Peyer's patch (tissue), 4 donors: ENCODE measurements around the gene NDST1.

Experiments
- CTCF ChIP-seq, 6 experiments: fragments of 450-650 bp in 4 of 6; fragments of 200-600 bp in 2 of 6; sonication (generic) in 1 of 6; IDR thresholded peaks; one replicate each; pipeline ENCODE4 v1.5.1; 2017 to 2019; ENCODE audit warnings: antibody characterized with exemption in 6 of 6, mild to moderate bottlenecking in 3 of 6, moderate library complexity in 1 of 6
- POLR2A ChIP-seq, 2 donors: fragments of 450-650 bp; IDR thresholded peaks; one replicate each; pipeline ENCODE4 v1.5.1; 2017; ENCODE audit warnings: antibody characterized with exemption in 2 of 2, mild to moderate bottlenecking in 2 of 2, moderate library complexity in 2 of 2

GRCh38 chr5:150595466-150596031, 87.6 kb downstream of the NDST1 start:
- no peak for TF ChIP-seq CTCF (IDR thresholded peaks at IDR 0.05)
- no peak for TF ChIP-seq POLR2A (IDR thresholded peaks at IDR 0.05)
